Measurements from ENCODE around the gene NHLRC4. TPM values are rescaled to one million over a fixed set of nuclear protein-coding genes. Genes with fewer than 3 reads are reported as not detected.

NHLRC4 gene
- total RNA-seq, 1 experiment from 2014 or later, result 0.44 TPM

GRCh38 chr16:569445-570254 is 2.8 kb downstream of the NHLRC4 start, which contains the start of gene PIGQ:
TSS of gene PIGQ (plus strand) at chr16:569968. CDS start at chr16:574075, 4,107 bp downstream.
- no peak within 1 kb of the TSS for H3K27ac ChIP-seq (ENCODE audit: low read length)
- H3K27me3 ChIP-seq (ENCODE audit: low read length), result no peaks in the 10 kb centered on the region
- no peaks in the 10 kb centered on the region for H3K9me2 ChIP-seq (replicated peaks; ENCODE audit: low read length)
- H3K79me2 ChIP-seq (ENCODE audit: low read length), result peaks cover 12% of the 10 kb centered on the region
- no peaks in the 10 kb centered on the region for H4K20me1 ChIP-seq (ENCODE audit: low read length)
- H2AFZ ChIP-seq (ENCODE audit: low read length), result peak within 1 kb of the TSS; percentile 75
- H3K9ac ChIP-seq (ENCODE audit: low read length), result peak within 1 kb of the TSS; percentile 77
- ChIA-PET CTCF (no interaction called here), POLR2A (ENCODE audit: unreplicated experiment) (no interaction called here)
- peak within 1 kb of the TSS; percentile 87 for H3K4me3 ChIP-seq (ENCODE audit: low read length)
- peak within 1 kb of the TSS; percentile 84 for H3K4me2 ChIP-seq (ENCODE audit: low read length)
- peaks cover 6% of the 10 kb centered on the region; the same call in 1 of the 2 replicates for H3K4me1 ChIP-seq (ENCODE audit: insufficient read depth, low read length)
- no peaks in the 10 kb centered on the region for H3K9me3 ChIP-seq (ENCODE audit: low read length)
- H3F3A ChIP-seq (ENCODE audit: low read length, unreplicated experiment), result no peaks in the 10 kb centered on the region
- DNase-seq (peak; percentile 48), ATAC-seq (peak; percentile 69)
- H3K36me3 ChIP-seq (ENCODE audit: low read depth, low read length), result no peaks in the 10 kb centered on the region
- TF ChIP-seq EZH2 (IDR thresholded peaks at IDR 0.05; ENCODE audit: low read length, unreplicated experiment) (no peak), EZH2phosphoT487 (IDR thresholded peaks at IDR 0.05; ENCODE audit: borderline replicate concordance, low read length) (no peak)
- TF ChIP-seq, protein P1, sequence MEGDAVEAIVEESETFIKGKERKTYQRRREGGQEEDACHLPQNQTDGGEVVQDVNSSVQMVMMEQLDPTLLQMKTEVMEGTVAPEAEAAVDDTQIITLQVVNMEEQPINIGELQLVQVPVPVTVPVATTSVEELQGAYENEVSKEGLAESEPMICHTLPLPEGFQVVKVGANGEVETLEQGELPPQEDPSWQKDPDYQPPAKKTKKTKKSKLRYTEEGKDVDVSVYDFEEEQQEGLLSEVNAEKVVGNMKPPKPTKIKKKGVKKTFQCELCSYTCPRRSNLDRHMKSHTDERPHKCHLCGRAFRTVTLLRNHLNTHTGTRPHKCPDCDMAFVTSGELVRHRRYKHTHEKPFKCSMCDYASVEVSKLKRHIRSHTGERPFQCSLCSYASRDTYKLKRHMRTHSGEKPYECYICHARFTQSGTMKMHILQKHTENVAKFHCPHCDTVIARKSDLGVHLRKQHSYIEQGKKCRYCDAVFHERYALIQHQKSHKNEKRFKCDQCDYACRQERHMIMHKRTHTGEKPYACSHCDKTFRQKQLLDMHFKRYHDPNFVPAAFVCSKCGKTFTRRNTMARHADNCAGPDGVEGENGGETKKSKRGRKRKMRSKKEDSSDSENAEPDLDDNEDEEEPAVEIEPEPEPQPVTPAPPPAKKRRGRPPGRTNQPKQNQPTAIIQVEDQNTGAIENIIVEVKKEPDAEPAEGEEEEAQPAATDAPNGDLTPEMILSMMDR (conservative IDR thresholded peaks at IDR 0.05; ENCODE audit: low read depth, low read length), result no peak
- intact Hi-C loops (cut with micrococcal nuclease), result no loop called here
- TSS peak; percentile 57 for BruUV-seq (replicated peaks)

DNA sequence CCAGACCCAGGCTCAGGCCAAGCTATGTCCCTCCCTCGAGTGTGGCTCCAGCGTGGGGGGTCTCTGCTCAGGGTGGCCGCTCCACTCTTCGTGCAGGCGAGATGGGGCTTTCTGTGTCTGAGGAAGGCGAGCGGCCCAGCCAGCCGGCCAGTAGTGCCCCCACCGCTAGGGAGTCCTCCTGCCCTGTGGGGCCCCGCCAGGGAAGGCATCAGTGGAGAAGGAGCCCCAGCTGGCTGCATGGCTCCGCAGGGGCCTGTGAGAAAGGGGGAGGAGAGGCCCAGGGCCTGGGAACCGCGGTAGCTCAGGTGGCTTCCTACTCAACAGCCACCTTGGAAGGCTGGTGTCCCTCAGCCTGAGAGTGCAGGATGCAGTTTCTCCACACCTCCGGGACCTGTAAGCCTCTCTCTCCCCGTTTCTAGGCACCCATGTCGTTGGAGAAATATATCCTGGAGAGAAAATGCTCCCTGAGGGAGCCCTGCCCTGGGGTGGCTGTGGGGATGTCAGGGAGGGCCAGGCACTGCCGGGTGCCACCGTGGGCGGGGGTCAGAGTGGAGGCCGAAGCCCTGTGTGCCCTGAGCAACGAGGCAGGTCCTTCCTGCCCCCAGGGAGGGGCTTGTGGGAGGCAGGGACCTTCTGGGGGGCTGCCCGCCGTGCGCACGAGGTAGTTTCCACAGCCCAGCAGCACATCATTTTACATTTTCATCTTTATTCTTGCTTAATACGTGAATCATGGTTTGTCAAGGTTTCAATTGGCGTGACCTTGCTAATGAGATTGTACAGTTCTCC is 6.3 kb downstream of the NHLRC4 start:
- no peak overlapping the region for H2AFZ ChIP-seq (ENCODE audit: low read length)
- no peak for ATAC-seq
- TF ChIP-seq, protein P1 (conservative IDR thresholded peaks at IDR 0.05; ENCODE audit: low read depth, low read length), result no peak
- TF ChIP-seq EZH2phosphoT487 (IDR thresholded peaks at IDR 0.05; ENCODE audit: borderline replicate concordance, low read length) (no peak), EZH2 (IDR thresholded peaks at IDR 0.05; ENCODE audit: low read length, unreplicated experiment) (no peak)
- CTCF ChIA-PET, result no interaction called here
- H3K9me2 ChIP-seq (replicated peaks; ENCODE audit: low read length), result no peaks in the 10 kb centered on the region
- no peak for DNase-seq
- BruUV-seq (replicated peaks), result no TSS peak
- no peak overlapping the region for H3K4me3 ChIP-seq (ENCODE audit: low read length)
- no peaks in the 10 kb centered on the region for H4K20me1 ChIP-seq (ENCODE audit: low read length)
- H3K4me1 ChIP-seq (ENCODE audit: insufficient read depth, low read length), result peaks cover 6% of the 10 kb centered on the region; the same call in 1 of the 2 replicates
- H3K9me3 ChIP-seq (ENCODE audit: low read length), result no peaks in the 10 kb centered on the region
- H3K27me3 ChIP-seq (ENCODE audit: low read length), result no peaks in the 10 kb centered on the region
- no peaks in the 10 kb centered on the region for H3F3A ChIP-seq (ENCODE audit: low read length, unreplicated experiment)
- no peak overlapping the region for H3K9ac ChIP-seq (ENCODE audit: low read length)
- H3K36me3 ChIP-seq (ENCODE audit: low read depth, low read length), result no peaks in the 10 kb centered on the region
- H3K79me2 ChIP-seq (ENCODE audit: low read length), result peaks cover 12% of the 10 kb centered on the region
- H3K27ac ChIP-seq (ENCODE audit: low read length), result no peak overlapping the region
- intact Hi-C loops (cut with micrococcal nuclease), result no loop called here
- no peak overlapping the region for H3K4me2 ChIP-seq (ENCODE audit: low read length)
- POLR2A ChIA-PET (ENCODE audit: unreplicated experiment), result no interaction called here

Measured in PC-3 (cell line).